HL-60 (cell line): ENCODE results near the gene ZNRD2.

Source experiments
- DNase-seq, 2 experiments: peaks; one replicate each; pipeline ENCODE4 v3.0.0-alpha.2; 2010 to 2020; ENCODE audit warnings: low read depth in 1 of 2, low spot score in 1 of 2
- H3K27ac ChIP-seq: fragments of 250-450 bp; sonication (Bioruptor Pico); replicated peaks from 2 replicates; pipeline ENCODE4 v1.5.1; 2020; ENCODE audit warnings: mild to moderate bottlenecking, moderate library complexity
- H3K27me3 ChIP-seq: fragments of 250-450 bp; sonication (Bioruptor Pico); 2 replicates; pipeline ENCODE4 v1.5.1; 2021; ENCODE audit warnings: mild to moderate bottlenecking, moderate library complexity; ENCODE audit not compliant: insufficient read depth, poor library complexity, severe bottlenecking
- H3K4me3 ChIP-seq: replicated peaks from 2 replicates; pipeline ENCODE4 v1.5.1; 2011; ENCODE audit warnings: mild to moderate bottlenecking, control low read depth, low read length; ENCODE audit not compliant: insufficient read depth
- GABPA ChIP-seq: IDR thresholded peaks from 2 replicates; pipeline ENCODE4 v1.6.1; 2012; ENCODE audit warnings: low read depth
- POLR2AphosphoS5 ChIP-seq: IDR thresholded peaks from 2 replicates; pipeline ENCODE4 v1.6.1; 2012; ENCODE audit warnings: low read depth
- SPI1 ChIP-seq: IDR thresholded peaks from 2 replicates; pipeline ENCODE4 v1.6.1; 2012; ENCODE audit warnings: low read depth, mild to moderate bottlenecking, borderline replicate concordance
- TF ChIP-seq, protein P1 (sequence below): IDR thresholded peaks from 2 replicates; pipeline ENCODE4 v1.6.1; 2012; ENCODE audit warnings: low read depth; ENCODE audit not compliant: insufficient replicate concordance
- TF ChIP-seq, protein P2 (sequence below): IDR thresholded peaks from one replicate; pipeline ENCODE4 v1.5.1; 2011; ENCODE audit warnings: low read length, control low read depth, inconsistent platforms; ENCODE audit not compliant: insufficient read depth

Gene ZNRD2

GRCh38 chr11:65580756-65581155, 10.5 kb downstream of the ZNRD2 start:
- Histone ChIP-seq H3K27ac (no peak overlapping the region), H3K4me3 (no peak overlapping the region), H3K27me3 (no peaks in the 10 kb centered on the region)
- TF ChIP-seq SPI1 (no peak), GABPA (no peak), POLR2AphosphoS5 (no peak)
- TF ChIP-seq, protein P1, sequence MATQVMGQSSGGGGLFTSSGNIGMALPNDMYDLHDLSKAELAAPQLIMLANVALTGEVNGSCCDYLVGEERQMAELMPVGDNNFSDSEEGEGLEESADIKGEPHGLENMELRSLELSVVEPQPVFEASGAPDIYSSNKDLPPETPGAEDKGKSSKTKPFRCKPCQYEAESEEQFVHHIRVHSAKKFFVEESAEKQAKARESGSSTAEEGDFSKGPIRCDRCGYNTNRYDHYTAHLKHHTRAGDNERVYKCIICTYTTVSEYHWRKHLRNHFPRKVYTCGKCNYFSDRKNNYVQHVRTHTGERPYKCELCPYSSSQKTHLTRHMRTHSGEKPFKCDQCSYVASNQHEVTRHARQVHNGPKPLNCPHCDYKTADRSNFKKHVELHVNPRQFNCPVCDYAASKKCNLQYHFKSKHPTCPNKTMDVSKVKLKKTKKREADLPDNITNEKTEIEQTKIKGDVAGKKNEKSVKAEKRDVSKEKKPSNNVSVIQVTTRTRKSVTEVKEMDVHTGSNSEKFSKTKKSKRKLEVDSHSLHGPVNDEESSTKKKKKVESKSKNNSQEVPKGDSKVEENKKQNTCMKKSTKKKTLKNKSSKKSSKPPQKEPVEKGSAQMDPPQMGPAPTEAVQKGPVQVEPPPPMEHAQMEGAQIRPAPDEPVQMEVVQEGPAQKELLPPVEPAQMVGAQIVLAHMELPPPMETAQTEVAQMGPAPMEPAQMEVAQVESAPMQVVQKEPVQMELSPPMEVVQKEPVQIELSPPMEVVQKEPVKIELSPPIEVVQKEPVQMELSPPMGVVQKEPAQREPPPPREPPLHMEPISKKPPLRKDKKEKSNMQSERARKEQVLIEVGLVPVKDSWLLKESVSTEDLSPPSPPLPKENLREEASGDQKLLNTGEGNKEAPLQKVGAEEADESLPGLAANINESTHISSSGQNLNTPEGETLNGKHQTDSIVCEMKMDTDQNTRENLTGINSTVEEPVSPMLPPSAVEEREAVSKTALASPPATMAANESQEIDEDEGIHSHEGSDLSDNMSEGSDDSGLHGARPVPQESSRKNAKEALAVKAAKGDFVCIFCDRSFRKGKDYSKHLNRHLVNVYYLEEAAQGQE = no peak
- TF ChIP-seq, protein P2, sequence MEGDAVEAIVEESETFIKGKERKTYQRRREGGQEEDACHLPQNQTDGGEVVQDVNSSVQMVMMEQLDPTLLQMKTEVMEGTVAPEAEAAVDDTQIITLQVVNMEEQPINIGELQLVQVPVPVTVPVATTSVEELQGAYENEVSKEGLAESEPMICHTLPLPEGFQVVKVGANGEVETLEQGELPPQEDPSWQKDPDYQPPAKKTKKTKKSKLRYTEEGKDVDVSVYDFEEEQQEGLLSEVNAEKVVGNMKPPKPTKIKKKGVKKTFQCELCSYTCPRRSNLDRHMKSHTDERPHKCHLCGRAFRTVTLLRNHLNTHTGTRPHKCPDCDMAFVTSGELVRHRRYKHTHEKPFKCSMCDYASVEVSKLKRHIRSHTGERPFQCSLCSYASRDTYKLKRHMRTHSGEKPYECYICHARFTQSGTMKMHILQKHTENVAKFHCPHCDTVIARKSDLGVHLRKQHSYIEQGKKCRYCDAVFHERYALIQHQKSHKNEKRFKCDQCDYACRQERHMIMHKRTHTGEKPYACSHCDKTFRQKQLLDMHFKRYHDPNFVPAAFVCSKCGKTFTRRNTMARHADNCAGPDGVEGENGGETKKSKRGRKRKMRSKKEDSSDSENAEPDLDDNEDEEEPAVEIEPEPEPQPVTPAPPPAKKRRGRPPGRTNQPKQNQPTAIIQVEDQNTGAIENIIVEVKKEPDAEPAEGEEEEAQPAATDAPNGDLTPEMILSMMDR = no peak
- DNase-seq = no peak

DNA sequence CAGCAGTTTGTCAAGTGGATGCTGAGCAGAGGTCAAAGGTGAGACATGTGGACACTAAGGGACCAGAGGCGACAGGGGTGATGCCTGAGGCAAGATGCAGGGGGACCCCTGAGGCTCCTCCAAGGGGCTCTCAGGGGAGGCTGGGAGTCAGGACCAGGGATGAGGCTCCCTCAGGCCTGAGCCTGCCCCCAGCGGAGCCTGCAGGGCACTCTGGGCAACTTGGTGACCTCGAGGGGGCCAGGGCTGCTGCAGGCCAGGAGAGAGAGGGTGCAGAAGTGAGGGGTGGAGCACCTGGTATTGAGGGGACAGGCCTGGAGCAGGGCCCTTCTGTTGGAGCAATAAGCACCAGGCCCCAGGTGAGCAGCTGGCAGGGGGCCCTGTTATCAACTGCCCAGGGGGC, 11.7 kb downstream of the ZNRD2 start:
- H3K4me3 ChIP-seq = no peak overlapping the region
- no peak overlapping the region for H3K27ac ChIP-seq
- no peak for TF ChIP-seq SPI1
- TF ChIP-seq, protein P2 = no peak
- no peak for TF ChIP-seq GABPA
- TF ChIP-seq, protein P1 = no peak
- no peak for TF ChIP-seq POLR2AphosphoS5
- no peaks in the 10 kb centered on the region for H3K27me3 ChIP-seq
- DNase-seq = no peak

- H3K27me3 ChIP-seq = no peaks in the 10 kb centered on the region
- DNase-seq = no peak
- H3K27ac ChIP-seq = no peak overlapping the region
- H3K4me3 ChIP-seq = no peak overlapping the region
- TF ChIP-seq GABPA (no peak), SPI1 (no peak), POLR2AphosphoS5 (no peak)
- TF ChIP-seq, protein P1 = no peak
- TF ChIP-seq, protein P2 = no peak
These were observed 13.3 kb downstream of the ZNRD2 start for GRCh38 chr11:65583589-65583988.
